GM12891 (cell line): ENCODE results near the gene OR2A1.
"Not testable (repeated sequence)": the region's sequence is repeated elsewhere in the genome, so short reads cannot be mapped to it uniquely, and the experiment has no call there.

Experiments used
- PAX5 ChIP-seq: IDR thresholded peaks from 2 replicates; pipeline ENCODE4 v1.6.1; 2011; ENCODE audit warnings: low read length, moderate library complexity, mild to moderate bottlenecking; ENCODE audit not compliant: insufficient read depth, severe bottlenecking
- POLR2A ChIP-seq: IDR thresholded peaks from 2 replicates; pipeline ENCODE4 v1.6.1; 2011; ENCODE audit warnings: low read depth, low read length, control low read depth
- POLR2AphosphoS5 ChIP-seq: IDR thresholded peaks from 2 replicates; pipeline ENCODE4 v1.6.1; 2011; ENCODE audit warnings: low read depth, low read length, control low read depth
- SPI1 ChIP-seq: IDR thresholded peaks from 2 replicates; pipeline ENCODE4 v1.6.1; 2011; ENCODE audit warnings: low read depth, low read length, control low read depth
- TAF1 ChIP-seq: IDR thresholded peaks from 2 replicates; pipeline ENCODE4 v1.6.1; 2011; ENCODE audit warnings: low read depth, low read length, control low read depth

GRCh38 chr7:144280010-144280409, 32.2 kb upstream of the OR2A1 start:
- not testable (repeated sequence) for TF ChIP-seq TAF1, POLR2AphosphoS5, POLR2A, SPI1, PAX5
